ENCODE measurements around the gene KCNMA1.

The KCNMA1 gene

GRCh38 chr10:77333610-77334340, 303.8 kb downstream of the KCNMA1 start:
- DNase-seq (ENCODE audit: low spot score) = no peak

GRCh38 chr10:77332256-77332655, 305.4 kb downstream of the KCNMA1 start:
- no peak for DNase-seq (ENCODE audit: low spot score)

GRCh38 chr10:77328272-77328816, 309.3 kb downstream of the KCNMA1 start:
- DNase-seq (ENCODE audit: low spot score) = no peak

- DNase-seq (ENCODE audit: low spot score) = no peak
Observed at GRCh38 chr10:77325233-77325537, 312.4 kb downstream of the KCNMA1 start.

DNA sequence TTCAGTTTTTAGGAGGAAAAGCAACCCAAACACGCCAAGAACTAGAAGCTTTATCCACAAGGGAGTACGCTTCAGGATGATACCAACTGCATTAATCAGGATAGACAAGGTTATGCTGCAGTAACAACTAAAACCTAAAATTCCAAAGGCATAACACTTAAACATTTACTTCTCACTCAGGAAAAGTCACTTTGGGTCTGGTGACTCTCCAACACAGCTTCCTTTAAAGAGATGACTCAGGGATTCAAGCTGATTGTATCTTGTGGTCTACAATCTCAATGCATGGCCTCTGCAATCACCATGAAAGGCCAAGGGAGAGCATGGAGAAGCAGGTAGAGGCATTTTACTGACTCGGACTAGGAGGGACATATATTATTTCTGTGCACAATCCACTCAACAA, 315.8 kb downstream of the KCNMA1 start:
- DNase-seq (ENCODE audit: low spot score) = no peak

GRCh38 chr10:77320971-77321471, 316.6 kb downstream of the KCNMA1 start:
- DNase-seq (ENCODE audit: low spot score) = no peak

DNA sequence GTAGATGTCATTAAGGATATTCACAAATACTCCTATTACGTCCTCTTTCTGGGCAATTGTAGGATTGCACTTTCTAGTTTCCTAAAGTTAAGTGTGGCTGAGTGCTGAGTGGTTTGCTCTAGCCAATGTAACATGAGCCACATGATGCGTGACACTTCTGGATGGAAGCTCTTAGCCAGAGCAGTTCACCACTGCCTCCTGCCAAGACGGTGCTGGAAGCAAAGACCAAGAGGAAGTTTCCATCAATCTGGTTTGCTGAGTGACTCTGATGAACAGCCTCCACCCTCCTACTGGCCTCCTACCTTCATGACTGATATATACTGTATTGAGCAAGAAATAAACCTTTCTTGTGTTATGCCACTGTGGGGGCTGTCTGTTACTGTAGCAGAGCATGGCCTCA, 318.1 kb downstream of the KCNMA1 start:
- DNase-seq (ENCODE audit: low spot score) = no peak

GRCh38 chr10:77318739-77319138, 318.9 kb downstream of the KCNMA1 start:
- DNase-seq (ENCODE audit: low spot score) = no peak

- no peak for DNase-seq (ENCODE audit: low spot score)
Observed at GRCh38 chr10:77317221-77317620, 320.4 kb downstream of the KCNMA1 start.

DNA sequence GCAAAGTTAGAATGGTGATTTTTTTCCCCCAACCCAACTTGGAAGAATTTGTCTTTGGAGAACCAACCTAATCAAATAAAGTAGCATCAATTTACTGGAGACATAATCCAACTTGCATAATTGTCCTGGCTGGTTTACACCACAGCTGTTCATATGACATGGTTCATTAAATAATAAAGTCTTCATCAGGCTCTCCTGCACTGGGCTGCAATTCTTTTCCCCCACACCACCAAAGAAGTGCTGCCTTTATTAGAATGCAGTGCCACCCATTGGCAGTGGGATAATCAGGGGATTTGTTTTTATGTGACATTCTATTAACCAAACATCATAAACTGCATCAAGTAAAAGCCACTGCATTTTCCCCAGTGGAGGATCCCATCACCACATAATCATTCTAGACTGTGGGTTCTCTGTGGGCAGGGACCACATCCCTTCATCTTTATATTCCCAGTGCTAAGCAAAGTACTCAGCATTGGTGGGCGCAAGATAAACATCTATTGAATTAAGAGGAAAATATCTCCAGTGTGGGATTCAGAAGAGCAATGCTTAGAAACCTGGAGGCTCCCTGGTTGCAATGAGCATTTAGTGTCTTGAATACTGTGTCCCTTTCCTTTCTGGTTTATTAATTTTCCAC, 322.0 kb downstream of the KCNMA1 start:
- no peak for DNase-seq (ENCODE audit: low spot score)

- DNase-seq (ENCODE audit: low spot score) = no peak
Observed at GRCh38 chr10:77313066-77313750, 324.4 kb downstream of the KCNMA1 start.

GRCh38 chr10:77311186-77311585, 326.4 kb downstream of the KCNMA1 start:
- no peak for DNase-seq (ENCODE audit: low spot score)

DNA sequence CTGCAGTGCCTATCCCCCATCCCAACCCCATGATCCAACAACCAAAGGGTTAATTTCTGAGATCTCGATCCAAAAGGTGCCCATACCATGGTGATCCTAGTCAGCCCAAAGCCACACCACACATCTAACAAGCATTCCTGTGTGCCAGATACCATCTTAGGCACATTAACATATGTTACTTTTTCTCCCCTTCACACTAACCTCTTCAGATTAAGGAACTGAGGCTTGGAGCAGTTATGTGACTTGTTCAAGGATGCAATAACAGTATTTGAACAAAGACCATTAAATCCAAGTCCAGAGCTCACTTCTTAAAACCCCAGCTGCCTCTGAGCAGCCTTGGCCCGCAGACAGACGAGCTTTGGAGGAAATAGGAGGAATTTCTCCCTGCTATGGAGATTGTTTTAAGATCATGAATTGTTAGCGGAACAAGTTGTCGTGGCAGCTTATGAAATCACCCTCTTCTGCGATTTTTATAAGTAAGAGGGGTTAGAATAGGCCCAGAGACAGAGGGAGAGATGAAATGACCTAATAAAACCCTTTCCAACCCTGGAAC, 327.2 kb downstream of the KCNMA1 start:
- no peak for DNase-seq (ENCODE audit: low spot score)

DNA sequence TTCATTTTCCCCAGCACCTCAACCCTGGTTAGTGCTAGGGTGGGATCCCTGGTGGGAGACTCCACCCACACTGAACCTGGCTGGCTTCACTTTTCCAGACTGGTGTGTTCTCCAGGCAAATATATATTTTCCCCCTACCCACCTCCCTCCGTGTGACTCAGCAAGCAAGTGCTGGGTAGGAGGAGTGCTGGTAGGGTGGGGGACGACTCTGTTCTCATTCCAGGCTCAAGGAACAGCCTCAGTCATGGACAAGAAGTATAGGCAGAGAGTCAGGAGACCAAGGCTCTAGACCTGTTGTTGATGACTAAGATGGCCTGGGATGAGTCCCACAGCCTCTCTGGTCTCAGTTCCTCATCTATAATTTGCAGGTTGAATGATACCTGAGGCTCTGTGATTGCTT, 328.1 kb downstream of the KCNMA1 start:
- no peak for DNase-seq (ENCODE audit: low spot score)

GRCh38 chr10:77309092-77309491, 328.5 kb downstream of the KCNMA1 start:
- no peak for DNase-seq (ENCODE audit: low spot score)

DNA sequence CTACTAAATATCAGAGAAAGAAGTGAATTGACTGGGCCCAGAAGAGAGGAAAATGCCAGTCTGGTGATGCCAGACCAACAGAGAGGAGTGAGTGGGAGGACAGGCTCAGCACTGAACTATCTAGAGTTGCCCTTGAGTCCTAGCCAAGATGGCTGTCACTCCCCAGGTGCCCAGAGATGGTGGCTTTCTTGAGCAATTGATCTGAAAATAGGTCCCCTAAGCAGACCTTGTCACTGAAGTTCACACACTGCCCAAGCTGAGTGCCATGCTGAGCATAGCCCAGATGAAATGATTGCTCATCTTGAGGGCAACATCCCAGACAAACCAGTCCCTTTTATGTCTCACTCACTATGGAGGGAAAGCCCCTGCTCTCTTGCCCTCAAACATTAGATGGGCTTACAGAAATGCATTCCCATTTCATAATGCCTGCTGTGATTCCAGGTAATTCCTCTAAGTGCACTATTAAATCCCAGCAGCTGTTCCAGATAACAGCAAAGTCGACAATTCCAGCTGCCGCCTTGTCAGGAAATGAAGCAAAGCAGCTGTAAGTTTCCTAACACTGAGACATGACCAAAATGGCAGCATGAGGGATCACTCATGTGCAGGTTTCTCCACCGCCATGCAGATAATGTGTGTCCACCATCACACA, 329.4 kb downstream of the KCNMA1 start:
- no peak for DNase-seq (ENCODE audit: low spot score)

DNA sequence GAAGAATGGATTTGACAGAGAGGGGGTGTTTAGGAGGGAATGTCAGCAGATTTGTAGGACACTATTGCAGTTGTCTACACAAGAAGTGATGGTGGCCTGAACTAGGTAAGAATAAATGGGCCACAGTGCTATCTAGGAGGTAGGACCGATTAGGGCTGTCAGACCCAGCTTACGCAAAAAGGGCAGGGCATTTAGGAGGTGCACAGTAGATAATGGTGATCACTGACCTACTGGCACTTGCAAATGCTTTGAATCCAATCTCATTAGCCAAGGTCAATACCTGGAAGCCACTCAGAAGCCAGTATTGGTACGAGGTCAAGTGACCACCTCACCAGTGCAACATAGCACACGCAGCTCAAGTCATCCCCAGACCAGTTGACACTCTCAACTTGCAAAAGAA, 330.9 kb downstream of the KCNMA1 start:
- no peak for DNase-seq (ENCODE audit: low spot score)

DNA sequence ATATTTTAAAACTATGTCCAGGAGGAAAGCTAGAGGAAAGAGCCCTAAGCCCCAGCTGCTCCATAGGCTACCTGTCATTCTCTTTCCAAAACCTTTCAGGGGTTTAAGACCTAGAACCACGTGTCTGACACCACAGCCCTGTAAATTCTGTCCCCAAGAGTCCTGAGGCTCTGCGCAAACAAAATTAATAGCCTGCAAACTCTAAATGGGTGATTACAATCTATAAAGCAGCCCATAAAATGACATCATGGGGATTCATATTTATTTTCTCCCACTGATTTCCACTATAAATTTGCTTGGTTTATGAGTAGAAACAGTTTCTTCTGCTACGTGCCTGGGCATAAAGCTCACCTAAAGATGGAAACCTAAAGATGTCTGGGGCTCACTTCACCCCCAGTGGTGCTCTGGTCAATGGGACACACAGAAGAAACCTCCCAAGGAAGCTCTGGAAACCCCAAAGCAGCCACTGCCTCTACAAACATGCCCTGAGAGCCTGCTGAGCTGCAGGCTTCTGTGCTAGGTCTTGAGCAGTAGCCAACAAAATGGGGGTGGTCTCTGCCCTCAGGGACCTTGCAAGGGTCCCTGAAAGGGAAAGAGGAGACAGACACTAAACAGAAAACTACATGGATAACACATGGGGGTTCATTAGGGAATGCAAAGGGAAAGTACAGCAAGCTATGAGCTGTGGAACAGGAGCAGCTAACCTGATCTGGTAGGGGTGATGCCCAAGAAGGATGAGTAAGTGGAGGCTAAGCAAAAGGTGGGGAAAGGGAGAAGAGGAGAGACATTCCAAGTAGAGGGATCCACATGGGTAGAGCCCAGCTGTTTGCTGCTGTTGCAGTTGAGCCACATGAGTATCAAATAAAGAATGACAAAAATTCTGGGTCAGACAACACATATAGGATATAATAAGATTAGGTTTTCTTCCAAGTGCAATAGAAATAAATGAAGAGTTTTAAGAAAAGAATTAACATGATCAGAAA, 331.7 kb downstream of the KCNMA1 start:
- DNase-seq (ENCODE audit: low spot score) = no peak

GRCh38 chr10:77304192-77304591, 333.4 kb downstream of the KCNMA1 start:
- no peak for DNase-seq (ENCODE audit: low spot score)

DNA sequence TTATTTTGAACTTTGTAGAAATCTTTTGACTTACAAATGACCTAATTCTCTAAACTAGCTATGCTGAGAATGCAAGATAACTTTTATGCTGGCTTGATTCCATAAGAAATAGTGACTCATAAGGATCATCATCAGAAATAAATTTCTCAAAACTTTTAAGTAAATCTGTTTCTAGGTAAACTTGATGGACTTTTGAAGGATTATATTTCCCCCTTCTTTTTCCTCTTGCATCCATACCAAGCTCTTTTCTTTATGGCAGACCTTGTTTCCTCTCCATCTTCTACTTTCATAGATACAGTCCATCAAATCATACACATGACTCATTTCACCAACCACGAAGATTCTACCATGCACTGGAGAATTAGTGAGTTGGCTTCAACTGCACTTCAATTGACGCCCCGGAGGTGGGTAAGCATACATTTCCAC, 336.3 kb downstream of the KCNMA1 start:
- no peak for DNase-seq (ENCODE audit: low spot score)

Measured in CD4-positive, alpha-beta T cell treated with Interleukin-2 at 100 ng/mL for 4 hours (primary cell).